OCI-LY1 (cell line): Measurements from ENCODE around the gene MMEL1.
"Not testable (repeated sequence)": the region's sequence is repeated elsewhere in the genome, so short reads cannot be mapped to it uniquely, and the experiment has no call there.

Source experiments
- H2AFZ ChIP-seq: fragments of 200-600 bp; sonication (generic), shearing (Covaris generic); 2 replicates; pipeline ENCODE4 v1.6.0; 2014; ENCODE audit warnings: antibody characterized with exemption, mild to moderate bottlenecking, low read length
- H3F3A ChIP-seq: fragments of 200-600 bp; sonication (generic), shearing (Covaris generic); 2 replicates; pipeline ENCODE4 v1.6.0; 2014; ENCODE audit warnings: mild to moderate bottlenecking, antibody characterized with exemption, low read length, moderate library complexity; ENCODE audit not compliant: insufficient read depth
- H3K27ac ChIP-seq: fragments of 200-600 bp; sonication (generic); 2 replicates; pipeline ENCODE4 v1.5.1; 2014; ENCODE audit warnings: low read length, mixed run types, mild to moderate bottlenecking, low read depth; ENCODE audit not compliant: poor library complexity, severe bottlenecking
- H3K27me3 ChIP-seq: fragments of 200-600 bp; sonication (generic); 2 replicates; pipeline ENCODE4 v1.6.0; 2014; ENCODE audit warnings: antibody characterized with exemption, mild to moderate bottlenecking, low read length, moderate library complexity; ENCODE audit not compliant: insufficient read depth
- H3K36me3 ChIP-seq: fragments of 200-600 bp; sonication (generic); 2 replicates; pipeline ENCODE4 v1.6.1; 2014; ENCODE audit warnings: mild to moderate bottlenecking, antibody characterized with exemption, low read length, moderate library complexity, mixed read lengths; ENCODE audit not compliant: insufficient read depth
- H3K4me1 ChIP-seq: fragments of 200-600 bp; sonication (generic); 2 replicates; pipeline ENCODE4 v1.5.1; 2014; ENCODE audit warnings: mild to moderate bottlenecking, low read length, moderate library complexity; ENCODE audit not compliant: insufficient read depth, severe bottlenecking
- H3K4me2 ChIP-seq: fragments of 200-600 bp; sonication (generic), shearing (Covaris generic); 2 replicates; pipeline ENCODE4 v1.6.1; 2014; ENCODE audit warnings: low read length
- H3K4me3 ChIP-seq: fragments of 200-600 bp; sonication (generic); 2 replicates; pipeline ENCODE4 v1.5.1; 2014; ENCODE audit warnings: low read length, low read depth, mild to moderate bottlenecking, mixed read lengths; ENCODE audit not compliant: poor library complexity, severe bottlenecking
- H3K79me2 ChIP-seq: fragments of 200-600 bp; shearing (Covaris generic); 2 replicates; pipeline ENCODE4 v1.6.1; 2016; ENCODE audit warnings: mixed run types, low read length, mixed read lengths; ENCODE audit not compliant: insufficient read depth
- H3K9ac ChIP-seq: fragments of 200-600 bp; sonication (generic), shearing (Covaris generic); 2 replicates; pipeline ENCODE4 v1.6.1; 2014; ENCODE audit warnings: mild to moderate bottlenecking, low read length, mixed read lengths
- H3K9me2 ChIP-seq: fragments of 200-600 bp; sonication (generic), shearing (Covaris generic); 2 replicates; pipeline ENCODE4 v1.6.1; 2014; ENCODE audit warnings: low read depth, mild to moderate bottlenecking, low read length, mixed read lengths
- H3K9me3 ChIP-seq: fragments of 200-600 bp; shearing (Covaris generic); 2 replicates; pipeline ENCODE4 v1.6.1; 2014; ENCODE audit warnings: low read length, mixed read lengths
- H4K20me1 ChIP-seq: fragments of 200-600 bp; sonication (generic), shearing (Covaris generic); 2 replicates; pipeline ENCODE4 v1.6.0; 2016; ENCODE audit warnings: mild to moderate bottlenecking, low read length; ENCODE audit not compliant: insufficient read depth
- EZH2 ChIP-seq: fragments of 200-600 bp; sonication (generic), shearing (Covaris generic); IDR thresholded peaks from 2 replicates; pipeline ENCODE4 v1.8.0; 2017; ENCODE audit warnings: borderline replicate concordance, mixed run types, mild to moderate bottlenecking, antibody characterized with exemption, low read length, moderate library complexity, mixed read lengths
- TF ChIP-seq, protein P1 (sequence below): fragments of 200-600 bp; sonication (generic), shearing (Covaris generic); IDR thresholded peaks from 2 replicates; pipeline ENCODE4 v1.5.1; 2017; ENCODE audit warnings: mild to moderate bottlenecking, antibody characterized with exemption, low read length, moderate library complexity, mixed read lengths

Gene MMEL1

DNA sequence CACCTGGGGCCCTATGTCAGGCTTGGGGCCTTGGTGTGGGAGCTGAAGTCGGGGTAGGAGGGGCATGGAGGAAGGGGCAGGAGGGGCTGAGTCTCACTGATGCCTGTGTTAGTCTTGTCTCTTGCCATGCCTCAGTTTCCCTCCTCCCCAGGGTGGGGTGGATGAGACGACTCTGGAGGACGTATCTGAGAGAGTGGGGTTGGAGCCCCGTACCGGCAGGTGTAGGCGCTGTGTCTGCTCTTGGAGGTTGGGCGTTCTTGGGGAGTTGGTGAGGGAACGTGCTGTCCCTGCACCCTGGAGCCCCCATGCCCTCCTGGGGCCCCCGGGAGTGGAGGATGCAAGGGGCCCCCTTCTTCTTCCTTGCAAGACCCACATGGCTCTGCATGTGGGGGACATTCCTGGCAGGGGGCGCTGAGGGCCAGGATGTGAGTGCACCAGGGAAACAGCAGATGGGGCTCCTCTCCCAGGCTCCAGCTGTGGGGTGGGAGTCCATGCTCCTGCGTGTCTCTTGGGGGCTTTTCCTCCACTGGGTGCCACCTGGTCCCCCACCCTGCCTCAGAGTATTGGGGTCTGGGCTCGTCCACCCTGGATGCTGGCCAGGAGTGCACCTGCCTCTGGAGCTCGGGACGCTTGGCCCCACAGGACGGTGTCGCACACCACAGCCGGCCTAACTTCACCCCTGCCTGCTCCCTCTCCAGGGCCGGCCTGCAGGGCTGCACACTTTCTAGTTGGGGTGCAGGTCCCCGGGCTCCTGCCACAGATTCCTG, 78.0 kb downstream of the MMEL1 start:
- Histone ChIP-seq H3K27me3 (no peaks in the 10 kb centered on the region), H3K27ac (no peak overlapping the region), H3K36me3 (no peaks in the 10 kb centered on the region), H4K20me1 (no peaks in the 10 kb centered on the region), H2AFZ (no peak overlapping the region), H3K9me2 (no peaks in the 10 kb centered on the region), H3K4me2 (no peak overlapping the region), H3K9me3 (no peaks in the 10 kb centered on the region), H3K9ac (no peak overlapping the region), H3K4me1 (peaks cover 12% of the 10 kb centered on the region), H3K79me2 (no peaks in the 10 kb centered on the region), H3K4me3 (no peak overlapping the region), H3F3A (no peaks in the 10 kb centered on the region)
- TF ChIP-seq EZH2 = no peak
- TF ChIP-seq, protein P1, sequence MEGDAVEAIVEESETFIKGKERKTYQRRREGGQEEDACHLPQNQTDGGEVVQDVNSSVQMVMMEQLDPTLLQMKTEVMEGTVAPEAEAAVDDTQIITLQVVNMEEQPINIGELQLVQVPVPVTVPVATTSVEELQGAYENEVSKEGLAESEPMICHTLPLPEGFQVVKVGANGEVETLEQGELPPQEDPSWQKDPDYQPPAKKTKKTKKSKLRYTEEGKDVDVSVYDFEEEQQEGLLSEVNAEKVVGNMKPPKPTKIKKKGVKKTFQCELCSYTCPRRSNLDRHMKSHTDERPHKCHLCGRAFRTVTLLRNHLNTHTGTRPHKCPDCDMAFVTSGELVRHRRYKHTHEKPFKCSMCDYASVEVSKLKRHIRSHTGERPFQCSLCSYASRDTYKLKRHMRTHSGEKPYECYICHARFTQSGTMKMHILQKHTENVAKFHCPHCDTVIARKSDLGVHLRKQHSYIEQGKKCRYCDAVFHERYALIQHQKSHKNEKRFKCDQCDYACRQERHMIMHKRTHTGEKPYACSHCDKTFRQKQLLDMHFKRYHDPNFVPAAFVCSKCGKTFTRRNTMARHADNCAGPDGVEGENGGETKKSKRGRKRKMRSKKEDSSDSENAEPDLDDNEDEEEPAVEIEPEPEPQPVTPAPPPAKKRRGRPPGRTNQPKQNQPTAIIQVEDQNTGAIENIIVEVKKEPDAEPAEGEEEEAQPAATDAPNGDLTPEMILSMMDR = peak; percentile 65

DNA sequence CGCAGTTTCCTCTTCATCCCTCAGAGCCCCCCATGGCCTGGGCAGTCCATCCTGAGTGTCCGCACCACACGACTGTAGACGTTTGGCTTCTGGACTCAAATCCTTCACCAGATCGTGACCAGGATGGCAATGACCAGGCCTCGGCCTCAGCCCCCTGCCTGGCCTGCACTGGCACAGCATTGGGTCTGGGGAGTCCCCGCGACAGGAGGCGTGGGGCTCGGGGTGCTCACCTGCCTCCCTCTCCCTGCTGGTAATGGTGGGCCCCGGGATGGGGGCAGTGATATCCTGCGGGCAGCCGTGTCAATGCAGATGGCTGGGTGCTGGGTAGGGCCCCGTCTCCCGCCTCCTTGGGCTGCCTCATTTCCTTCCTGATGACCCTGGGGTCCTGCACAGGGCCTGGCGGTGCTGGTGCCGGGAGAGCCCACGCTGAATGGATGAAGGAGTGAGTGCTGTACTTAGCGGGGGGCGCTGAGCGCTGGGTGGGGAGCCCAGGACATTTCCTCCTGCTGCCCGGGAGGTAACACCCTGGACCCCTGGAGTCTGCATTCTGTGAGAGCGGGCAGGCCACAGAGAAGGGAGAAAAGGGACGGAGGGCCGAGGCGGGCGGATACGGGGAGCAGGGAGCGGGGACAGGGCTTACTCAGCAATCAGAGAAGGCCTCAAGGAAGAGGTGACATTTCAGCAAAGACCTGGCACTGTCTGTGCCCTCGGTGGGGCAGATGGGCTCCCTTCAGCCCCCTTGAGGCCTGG, 78.8 kb downstream of the MMEL1 start:
- Histone ChIP-seq H3K9me2 (no peaks in the 10 kb centered on the region), H3F3A (no peaks in the 10 kb centered on the region), H3K9me3 (no peaks in the 10 kb centered on the region), H3K4me3 (no peak overlapping the region), H3K27me3 (no peaks in the 10 kb centered on the region), H3K79me2 (no peaks in the 10 kb centered on the region), H2AFZ (no peak overlapping the region), H4K20me1 (no peaks in the 10 kb centered on the region), H3K36me3 (no peaks in the 10 kb centered on the region), H3K27ac (no peak overlapping the region), H3K4me1 (peaks cover 19% of the 10 kb centered on the region), H3K4me2 (no peak overlapping the region), H3K9ac (no peak overlapping the region)
- TF ChIP-seq, protein P1 = no peak
- TF ChIP-seq EZH2 = no peak

DNA sequence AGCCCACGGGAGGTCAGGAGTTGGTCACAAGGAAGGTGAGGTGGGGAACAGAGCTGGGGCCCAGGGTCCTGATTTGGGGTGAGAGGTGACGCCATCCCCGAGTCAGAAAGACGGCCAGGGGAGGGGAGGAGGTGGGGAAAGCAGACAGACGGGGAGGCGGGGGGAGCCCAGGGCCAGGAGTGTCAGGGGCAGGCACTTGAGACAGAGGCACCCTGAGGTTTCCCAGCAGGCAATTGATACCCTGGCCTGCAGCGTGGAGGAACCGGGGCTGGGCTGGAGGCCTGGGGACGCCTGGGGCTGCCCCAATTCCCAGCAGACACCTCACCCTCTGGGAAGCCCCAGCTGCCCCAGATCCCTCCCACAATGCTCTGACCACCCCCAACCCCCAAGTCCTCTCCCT, 79.7 kb downstream of the MMEL1 start:
- not testable (repeated sequence) for H3K27ac ChIP-seq, H3K4me2 ChIP-seq, H3K9ac ChIP-seq, H3K27me3 ChIP-seq, H3K36me3 ChIP-seq, H2AFZ ChIP-seq, H3K4me3 ChIP-seq, H4K20me1 ChIP-seq, H3K9me3 ChIP-seq, H3K79me2 ChIP-seq, H3K9me2 ChIP-seq, H3F3A ChIP-seq
- peaks cover 28% of the 10 kb centered on the region for H3K4me1 ChIP-seq
